DND-41 (cell line): ENCODE data around the gene MAP4K3.

Experiments used
- ATAC-seq: fragments of 200-7000 bp; cut with Tn5 transposase; 3 replicates; pipeline ENCODE4 v1.9.1; 2021; ENCODE audit warnings: low read depth; ENCODE audit not compliant: insufficient read depth
- DNase-seq: peaks from one replicate; pipeline ENCODE4 v3.0.0-alpha.2; 2020
- H2AFZ ChIP-seq: 2 replicates; pipeline ENCODE4 v1.6.0; 2012; ENCODE audit warnings: low read depth, low read length
- H3K27ac ChIP-seq: 2 replicates; pipeline ENCODE4 v1.5.1; 2012; ENCODE audit warnings: low read length, inconsistent platforms
- H3K27me3 ChIP-seq: fragments of 200-600 bp; sonication (generic); 2 replicates; pipeline ENCODE4 v1.6.0; 2012; ENCODE audit warnings: low read length, mild to moderate bottlenecking, inconsistent platforms; ENCODE audit not compliant: insufficient read depth, poor library complexity
- H3K36me3 ChIP-seq: 2 replicates; pipeline ENCODE4 v1.5.1; 2012; ENCODE audit warnings: low read length, inconsistent platforms; ENCODE audit not compliant: insufficient read depth
- H3K4me1 ChIP-seq: 2 replicates; pipeline ENCODE4 v1.5.1; 2012; ENCODE audit warnings: mild to moderate bottlenecking, low read length; ENCODE audit not compliant: insufficient read depth
- H3K4me2 ChIP-seq: 2 replicates; pipeline ENCODE4 v1.6.0; 2012; ENCODE audit warnings: mild to moderate bottlenecking, moderate library complexity, low read length, inconsistent platforms; ENCODE audit not compliant: insufficient read depth
- H3K4me3 ChIP-seq, 2 experiments: fragments of 200-600 bp in 1 of 2; shearing (Covaris generic) in 1 of 2; 2 replicates each; pipeline ENCODE4 v1.5.1; 2012 to 2016; ENCODE audit warnings: inconsistent platforms in 2 of 2, low read length in 2 of 2, mild to moderate bottlenecking in 2 of 2, low read depth in 1 of 2, moderate library complexity in 1 of 2
- H3K79me2 ChIP-seq: 2 replicates; pipeline ENCODE4 v1.6.0; 2012; ENCODE audit warnings: low read length, inconsistent platforms; ENCODE audit not compliant: insufficient read depth
- H3K9ac ChIP-seq: 2 replicates; pipeline ENCODE4 v1.6.0; 2012; ENCODE audit warnings: low read depth, mild to moderate bottlenecking, inconsistent platforms, low read length, moderate library complexity
- H3K9me3 ChIP-seq: 2 replicates; pipeline ENCODE4 v1.5.1; 2012; ENCODE audit warnings: low read length, moderate library complexity, mild to moderate bottlenecking, inconsistent platforms; ENCODE audit not compliant: insufficient read depth, severe bottlenecking
- H4K20me1 ChIP-seq: 2 replicates; pipeline ENCODE4 v1.6.0; 2012; ENCODE audit warnings: low read length; ENCODE audit not compliant: insufficient read depth
- CTCF ChIP-seq: IDR thresholded peaks from 2 replicates; pipeline ENCODE4 v1.5.1; 2012; ENCODE audit warnings: borderline replicate concordance, low read length, moderate library complexity, mild to moderate bottlenecking; ENCODE audit not compliant: poor library complexity, severe bottlenecking; ENCODE audit errors: extremely low read depth
- EZH2 ChIP-seq: IDR thresholded peaks from 3 replicates; pipeline ENCODE4 v1.6.1; 2012; ENCODE audit warnings: borderline replicate concordance, low read depth, mild to moderate bottlenecking, moderate library complexity, low read length, inconsistent platforms; ENCODE audit not compliant: severe bottlenecking

Gene MAP4K3

DNA sequence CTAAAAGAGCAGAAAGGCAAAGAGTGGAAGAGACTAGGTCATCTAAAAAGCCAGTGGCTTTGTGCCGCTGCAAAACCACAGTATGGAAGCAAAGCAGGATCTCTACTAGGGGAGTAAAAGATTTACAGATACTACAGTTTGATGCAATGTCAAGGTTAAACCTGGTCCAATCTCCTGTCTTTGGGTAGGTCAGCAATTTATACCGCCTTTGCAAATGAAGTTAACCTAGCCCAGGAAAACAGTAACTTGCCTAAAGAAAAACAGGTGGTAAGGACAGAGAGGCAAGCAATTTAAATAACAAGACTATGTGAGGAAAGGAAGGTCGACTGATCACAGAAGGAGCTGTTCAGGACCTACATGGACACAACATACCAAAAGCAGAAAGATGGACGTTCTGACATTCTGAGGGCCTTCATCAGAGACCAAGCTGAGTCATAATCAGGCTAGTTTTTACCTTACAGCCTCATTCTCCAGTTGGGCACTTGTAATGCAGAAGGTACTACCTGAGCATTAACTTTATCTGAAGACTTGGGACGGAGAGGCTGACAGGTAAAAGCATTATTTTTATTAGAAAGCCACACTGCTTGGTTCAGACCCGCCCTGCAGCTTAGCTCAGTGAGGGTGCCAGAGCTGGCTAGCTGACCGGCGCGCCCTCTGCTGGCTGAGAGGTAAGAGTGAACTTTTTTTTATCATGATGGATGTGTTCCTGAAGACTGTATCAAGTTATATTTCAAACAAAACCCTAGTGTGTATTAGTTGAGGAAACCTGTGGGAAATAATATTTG lies 209.3 kb downstream of the MAP4K3 start:
- TF ChIP-seq CTCF (peak; percentile 86), EZH2 (no peak)
- H3K4me2 ChIP-seq, result peak overlapping the region; percentile 28; the same call in 1 of the 2 replicates
- peak overlapping the region; percentile 15; the same call in 1 of the 2 replicates for H2AFZ ChIP-seq

DNA sequence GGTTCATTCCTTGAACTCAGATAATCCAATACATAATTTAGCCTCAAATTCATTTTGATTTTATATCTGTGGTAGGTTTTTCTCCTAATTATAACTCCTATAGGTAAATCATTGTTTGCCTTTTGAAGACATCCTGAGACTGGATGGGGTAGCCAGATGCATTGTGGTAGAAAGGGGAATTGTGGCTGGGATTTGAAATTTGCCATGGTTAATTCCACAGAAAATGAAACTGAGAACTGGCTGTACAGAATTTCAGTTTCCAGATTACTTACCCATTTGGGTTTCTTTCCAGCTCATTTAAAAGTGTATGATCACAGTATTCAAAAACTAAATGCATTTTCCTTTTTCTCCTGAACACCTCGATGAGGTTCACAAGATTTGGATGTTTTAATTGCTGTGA lies 211.5 kb downstream of the MAP4K3 start:
- no peaks in the 10 kb centered on the region for H4K20me1 ChIP-seq
- no peak overlapping the region for H3K4me2 ChIP-seq
- DNase-seq (no peak), ATAC-seq (no peak)
- H3K79me2 ChIP-seq, result no peaks in the 10 kb centered on the region
- no peaks in the 10 kb centered on the region for H3K9me3 ChIP-seq
- no peak overlapping the region for H3K4me3 ChIP-seq
- no peak overlapping the region for H3K27ac ChIP-seq
- no peak overlapping the region for H2AFZ ChIP-seq
- H3K4me1 ChIP-seq, result peaks cover 8% of the 10 kb centered on the region
- TF ChIP-seq EZH2 (no peak), CTCF (no peak)
- no peaks in the 10 kb centered on the region for H3K36me3 ChIP-seq
- no peaks in the 10 kb centered on the region for H3K27me3 ChIP-seq
- no peak overlapping the region for H3K9ac ChIP-seq

More for the DNA sequence above, 209.3 kb downstream of the MAP4K3 start:
- DNase-seq (peak; percentile 77), ATAC-seq (peak; percentile 92)
- Histone ChIP-seq H3K79me2 (no peaks in the 10 kb centered on the region), H3K27ac (no peak overlapping the region), H3K4me3 (no peak overlapping the region), H3K4me1 (peaks cover 8% of the 10 kb centered on the region), H3K27me3 (no peaks in the 10 kb centered on the region), H4K20me1 (no peaks in the 10 kb centered on the region), H3K9ac (no peak overlapping the region), H3K9me3 (no peaks in the 10 kb centered on the region), H3K36me3 (no peaks in the 10 kb centered on the region)

DNA sequence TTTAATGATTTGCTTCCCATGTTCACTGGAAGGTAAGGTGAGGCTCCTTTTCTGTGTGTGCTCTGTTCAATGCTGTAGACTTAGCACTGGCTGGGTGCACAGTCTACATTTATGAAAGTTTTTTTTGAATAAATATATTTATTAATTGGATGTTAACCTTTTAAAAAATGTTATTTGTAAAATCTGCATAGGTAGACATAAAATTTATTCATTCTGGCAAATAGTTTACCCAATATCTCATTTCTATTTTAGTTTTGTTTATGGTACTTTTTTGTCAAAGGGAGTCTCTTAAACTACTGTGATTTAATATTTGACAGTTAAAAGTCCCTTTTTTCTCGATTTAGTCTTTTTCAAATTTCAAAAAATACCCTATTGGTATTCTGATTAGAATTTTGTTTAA lies 213.2 kb downstream of the MAP4K3 start:
- peaks cover 8% of the 10 kb centered on the region for H3K27me3 ChIP-seq
- TF ChIP-seq CTCF, result no peak
- no peak for TF ChIP-seq EZH2
- ATAC-seq, result no peak

More for the DNA sequence above, 213.2 kb downstream of the MAP4K3 start:
- Histone ChIP-seq H3K79me2 (no peaks in the 10 kb centered on the region), H3K4me3 (no peak overlapping the region), H3K9me3 (no peaks in the 10 kb centered on the region), H4K20me1 (no peaks in the 10 kb centered on the region), H2AFZ (no peak overlapping the region), H3K36me3 (no peaks in the 10 kb centered on the region), H3K4me1 (peaks cover 8% of the 10 kb centered on the region), H3K27ac (no peak overlapping the region), H3K4me2 (no peak overlapping the region), H3K9ac (no peak overlapping the region)
- no peak for DNase-seq
